GM19395 (cell line): Measurements from ENCODE around the gene ETNK2.

ENCODE experiments used
- ATAC-seq: cut with Tn5 transposase; IDR thresholded peaks from one replicate; pipeline ENCODE4 v1.9.1; 2021; ENCODE audit warnings: mild to moderate bottlenecking, moderate library complexity; ENCODE audit not compliant: unreplicated experiment

ETNK2 gene

DNA sequence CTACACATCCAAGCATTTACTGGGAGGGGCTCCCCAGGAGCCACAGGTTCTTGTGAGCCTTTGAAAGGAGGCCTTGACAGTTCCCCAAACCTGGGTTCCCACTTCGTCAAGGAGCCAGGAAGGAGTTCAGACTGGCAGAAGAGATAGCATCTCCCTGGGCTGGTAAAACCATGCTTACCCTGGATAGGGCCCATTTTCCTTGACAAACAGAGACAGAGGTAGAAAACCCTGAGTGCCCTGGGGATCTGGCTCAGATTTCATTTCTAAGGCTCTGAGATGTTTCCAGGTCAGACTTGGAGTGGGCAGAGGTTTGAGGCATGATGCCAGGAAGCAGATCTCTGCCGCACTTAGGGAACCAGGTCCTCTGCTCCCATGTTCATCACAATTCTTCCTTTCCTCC is 2.7 kb downstream of the ETNK2 start:
- no peak for ATAC-seq

- ATAC-seq = no peak
Measured at GRCh38 chr1:204147406-204148383, 4.1 kb downstream of the ETNK2 start.

- ATAC-seq = no peak
Measured at GRCh38 chr1:204146965-204147364, 4.9 kb downstream of the ETNK2 start.

DNA sequence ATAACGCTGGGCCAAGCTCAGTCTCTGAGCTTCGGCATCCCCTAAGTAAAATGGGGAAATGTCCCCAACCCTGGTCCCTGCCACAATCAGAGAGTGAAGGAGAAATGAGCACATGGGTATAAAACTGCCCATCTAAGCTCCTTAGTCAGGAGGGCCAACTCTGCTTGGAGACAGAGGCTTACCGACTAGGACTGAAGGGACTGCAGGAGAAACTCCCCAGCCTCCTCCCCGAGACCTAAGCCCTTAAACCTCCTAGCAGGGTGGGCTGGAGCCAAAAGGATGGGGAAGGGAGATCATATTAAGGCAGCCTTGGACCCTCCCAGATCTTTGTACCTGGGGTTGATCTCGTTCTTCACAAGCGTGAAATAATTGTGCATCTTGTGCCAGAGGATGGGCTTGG is 5.5 kb downstream of the ETNK2 start:
- ATAC-seq = no peak

GRCh38 chr1:204145033-204145504 is 6.8 kb downstream of the ETNK2 start:
- no peak for ATAC-seq

- ATAC-seq = no peak
Measured at GRCh38 chr1:204143276-204144041, 8.4 kb downstream of the ETNK2 start.

DNA sequence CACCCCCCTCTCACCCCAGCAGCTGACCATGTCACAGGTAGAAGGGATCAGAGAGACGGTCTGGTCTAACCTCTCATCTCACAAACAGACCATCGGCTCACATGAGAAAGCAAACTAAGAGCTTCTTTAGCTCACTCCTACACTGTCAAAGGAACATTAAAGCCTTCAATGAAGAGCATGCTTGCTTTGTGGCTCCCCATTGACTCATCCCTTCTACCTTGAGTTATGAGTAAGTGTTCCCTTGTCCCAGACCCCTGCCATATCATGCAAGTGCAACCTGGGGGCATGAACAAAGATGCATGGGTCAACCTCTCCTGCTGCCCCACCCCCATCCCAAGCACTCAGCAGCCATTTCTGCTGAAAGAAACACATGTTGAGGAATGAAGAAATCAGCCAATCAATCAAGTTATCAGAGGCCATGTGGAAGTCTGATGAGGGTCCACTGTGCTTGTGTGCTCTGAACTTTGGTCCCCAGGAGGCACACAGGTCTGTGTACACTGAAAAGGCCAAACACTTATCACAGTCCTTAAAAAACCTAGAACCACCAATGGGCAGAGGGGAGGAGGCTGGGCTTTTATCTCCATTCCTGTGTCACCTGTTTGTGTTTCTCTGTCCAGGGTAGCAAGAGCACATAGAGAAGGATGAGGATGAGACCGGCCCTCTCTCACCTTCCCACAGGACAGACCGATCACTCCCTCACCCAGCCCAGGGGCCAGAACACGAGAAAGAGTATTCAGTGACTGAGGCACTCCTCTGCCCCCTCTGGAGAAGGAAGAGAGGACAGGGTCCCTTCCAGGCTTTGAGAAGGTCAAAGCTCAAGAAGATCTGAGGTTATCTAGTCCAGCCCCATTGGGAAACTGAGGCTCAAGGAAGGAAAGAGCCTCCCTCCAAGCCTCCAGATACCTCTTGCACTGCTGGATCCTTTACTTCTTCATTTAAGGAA is 9.5 kb downstream of the ETNK2 start:
- no peak for ATAC-seq

DNA sequence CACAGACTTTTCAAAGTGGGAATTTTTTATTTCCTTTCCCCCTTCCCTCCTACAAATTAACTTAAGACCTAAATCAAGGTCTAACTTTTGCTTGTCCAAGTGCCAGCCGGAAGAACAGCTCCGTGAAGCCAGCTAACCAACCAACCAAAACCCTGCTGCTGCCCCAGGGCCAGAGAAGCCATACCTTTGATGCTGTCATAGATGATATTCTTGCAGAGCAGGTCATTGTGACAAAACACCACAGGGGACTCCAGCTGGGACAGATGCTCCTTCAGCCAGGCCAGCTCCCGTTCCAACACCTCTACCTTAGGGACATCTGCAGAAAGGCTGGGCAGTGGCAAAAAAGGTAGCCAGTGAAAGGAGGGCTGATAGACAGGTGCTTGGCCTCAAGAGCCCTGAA is 10.7 kb downstream of the ETNK2 start:
- no peak for ATAC-seq

GRCh38 chr1:204139952-204140351 is 11.9 kb downstream of the ETNK2 start:
- ATAC-seq = no peak

DNA sequence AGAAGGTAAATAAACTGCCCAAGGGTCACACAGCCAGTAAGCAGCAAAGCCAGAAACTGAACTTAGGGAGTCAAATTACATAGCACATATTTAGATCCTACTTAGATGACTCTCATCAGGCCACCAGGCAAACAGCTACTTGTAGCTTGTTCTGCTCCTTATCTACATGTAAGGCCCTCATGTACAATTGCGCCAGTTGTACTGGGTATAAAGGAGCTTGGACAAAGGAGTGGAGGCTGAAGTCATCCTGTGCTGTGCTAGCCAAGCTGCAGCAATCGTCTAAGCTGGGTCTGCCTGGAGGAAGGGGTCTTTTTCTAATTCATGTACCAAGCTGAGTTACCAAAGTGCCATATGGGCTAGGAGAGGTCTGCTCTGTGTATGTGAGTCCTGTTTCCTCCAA is 12.8 kb downstream of the ETNK2 start:
- ATAC-seq = no peak

GRCh38 chr1:204136814-204137213 is 15.0 kb downstream of the ETNK2 start:
- no peak for ATAC-seq

GRCh38 chr1:204134103-204134502 is 17.7 kb downstream of the ETNK2 start:
- ATAC-seq = no peak

DNA sequence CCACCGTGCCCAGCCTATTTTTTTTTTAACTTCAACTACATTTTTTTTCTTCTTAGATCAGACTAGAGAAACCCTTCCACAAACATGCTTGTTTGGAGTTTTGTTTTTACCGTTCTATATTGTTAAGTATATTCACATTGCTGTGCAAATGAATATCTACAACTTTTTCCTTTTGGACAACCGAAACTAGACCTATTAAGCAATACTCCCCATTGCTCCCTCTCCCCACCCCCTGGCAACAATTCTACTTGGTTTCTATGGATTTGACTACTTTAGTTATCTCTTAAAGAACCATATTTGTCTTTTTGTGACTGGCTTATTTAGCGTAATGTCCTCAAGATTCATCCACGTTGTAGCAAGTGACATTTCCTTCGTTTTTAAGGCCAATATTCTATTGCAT is 19.1 kb downstream of the ETNK2 start:
- no peak for ATAC-seq

DNA sequence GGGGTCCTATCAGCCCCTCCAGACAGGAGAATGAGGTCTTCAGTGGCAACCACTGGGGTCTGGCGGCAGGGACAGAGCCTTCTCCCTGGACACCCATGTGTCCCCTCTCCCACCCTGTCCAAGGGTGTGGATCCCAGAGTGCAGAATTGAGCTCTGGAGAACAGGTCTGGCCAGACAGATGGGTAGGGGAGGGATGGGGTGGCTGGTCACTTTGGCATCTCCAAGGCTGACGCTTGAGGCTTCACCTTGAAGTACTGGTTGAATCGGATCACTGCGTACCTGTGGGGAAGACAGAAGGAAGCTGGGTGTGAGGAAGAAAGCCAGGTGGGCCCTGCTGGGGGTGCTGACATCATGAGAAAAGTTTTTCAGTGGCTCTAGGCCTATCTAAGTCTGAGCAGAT is 19.9 kb downstream of the ETNK2 start:
- no peak for ATAC-seq

DNA sequence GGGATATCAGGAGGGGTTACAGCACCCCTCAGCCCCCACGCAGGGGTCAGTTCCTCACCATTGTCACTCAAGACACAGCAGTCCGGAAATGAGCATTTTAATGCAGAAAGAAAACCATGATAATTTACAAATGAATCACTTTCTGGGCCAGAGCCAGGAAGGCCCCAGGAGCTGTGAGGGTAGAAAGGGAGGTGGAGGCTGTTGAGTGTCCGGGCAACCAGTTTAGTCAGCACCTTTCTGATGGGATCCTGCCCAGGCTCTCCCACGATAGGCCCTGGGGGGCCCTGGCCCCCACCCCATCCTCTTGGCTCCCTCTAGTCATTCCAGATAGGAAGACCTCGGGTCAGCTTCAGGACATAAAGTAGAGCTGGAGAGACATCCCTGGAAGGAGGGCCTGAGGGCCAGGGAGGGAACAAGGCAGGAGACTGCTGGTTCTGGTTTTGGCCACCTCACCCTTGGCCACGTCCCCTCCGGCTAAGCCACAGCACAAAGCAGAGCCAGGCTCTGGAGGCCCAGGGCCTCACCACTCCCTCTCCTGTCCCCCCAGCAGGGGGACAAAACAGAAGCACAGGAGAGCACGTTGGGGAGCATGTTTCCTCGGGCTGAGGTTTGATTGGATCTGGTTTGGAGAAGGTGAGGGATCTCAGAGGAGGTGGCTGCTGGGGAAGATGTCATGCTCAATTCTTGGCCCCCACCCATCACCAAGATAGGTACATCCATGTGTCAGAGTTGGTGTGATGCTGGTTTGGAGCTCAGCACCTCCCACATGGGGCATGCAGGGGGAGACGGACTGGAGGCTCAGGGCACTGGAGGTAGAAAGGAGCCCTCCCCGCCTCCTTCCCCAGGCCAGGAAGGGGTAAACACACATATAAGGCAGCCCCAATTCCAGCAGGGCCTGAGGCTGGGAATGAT is 20.6 kb downstream of the ETNK2 start:
- ATAC-seq = no peak

- no peak for ATAC-seq
Measured at GRCh38 chr1:204130178-204130577, 21.7 kb downstream of the ETNK2 start.

DNA sequence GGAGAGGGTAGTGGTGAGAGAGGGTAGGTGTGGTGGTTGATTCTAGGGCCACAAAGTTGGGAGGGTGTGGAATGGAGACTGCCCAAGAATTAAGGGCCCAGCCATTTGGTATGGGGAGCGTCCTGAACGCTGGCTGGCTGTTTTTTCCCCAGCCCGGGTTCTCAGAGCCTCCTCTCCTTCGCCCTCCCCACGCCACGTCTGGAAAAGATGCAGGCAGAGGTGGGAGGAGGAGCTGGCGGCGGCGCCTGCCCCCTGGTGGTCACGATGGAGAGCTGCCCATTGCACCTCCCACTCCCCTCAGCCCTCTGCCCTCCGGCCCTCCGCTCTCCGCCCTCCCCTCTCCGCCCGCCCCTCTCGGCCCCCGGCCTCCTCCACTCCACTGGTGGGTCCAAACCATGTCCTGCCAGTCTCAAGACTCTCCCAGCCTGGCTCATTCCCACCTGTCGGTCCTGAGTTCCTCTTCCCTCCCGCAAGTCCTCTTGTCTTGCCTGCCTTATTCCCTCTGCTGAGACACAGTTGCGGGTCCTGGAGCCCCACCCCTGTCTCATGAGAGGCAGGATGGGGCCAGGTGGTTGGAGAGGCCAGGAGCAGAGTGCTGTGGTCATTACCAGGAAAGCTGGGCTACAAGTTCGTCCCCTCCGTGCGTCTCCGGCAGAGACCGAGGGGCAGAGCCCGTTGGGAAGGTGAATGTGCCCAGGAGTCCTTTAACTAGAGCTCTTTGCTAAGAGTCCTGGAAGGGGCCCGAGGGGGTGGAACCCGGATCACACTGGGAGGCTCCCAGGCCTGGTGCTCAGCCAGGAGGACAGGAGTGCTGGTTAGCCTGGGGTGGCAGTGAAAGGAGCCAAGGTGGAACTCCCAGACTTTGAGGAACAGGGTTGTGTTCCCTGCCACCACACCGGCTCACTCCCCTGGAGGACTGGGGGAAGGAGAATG is 22.6 kb downstream of the ETNK2 start:
- no peak for ATAC-seq

- no peak for ATAC-seq
Measured at GRCh38 chr1:204128464-204128963, 23.3 kb downstream of the ETNK2 start.
